ENCODE measurements around the gene TMEM69. TPM values are rescaled to one million over a fixed set of nuclear protein-coding genes. Genes with fewer than 3 reads are reported as not detected.

TMEM69 gene
- total RNA-seq = 10 to 100 TPM; 19.5 to 19.6 TPM

GRCh38 chr1:45687754-45688740, at the start of gene TMEM69:
Gene TMEM69 (plus strand): TSS chr1:45688181. CDS start chr1:45691069, 2,888 bp downstream.
- Mint-ChIP-seq H3K36me3 (ENCODE audit: low read depth) (peaks cover 32% of the 10 kb centered on the region), H3K4me1 (ENCODE audit: low read depth) (peaks cover 33% of the 10 kb centered on the region), H3K4me3 (peak within 1 kb of the TSS; percentile 99), H3K27ac (peak within 1 kb of the TSS; percentile 99), H3K27me3 (ENCODE audit: low read depth) (no peaks in the 10 kb centered on the region), H3K9me3 (ENCODE audit: insufficient read depth) (no peaks in the 10 kb centered on the region)
- CTCF ChIA-PET = interaction anchor here (1.0 to 1.2 kb wide), 2 partner anchors 11 to 155 kb away, joined by 3 read pairs; no protein-coding TSS in a partner anchor
- POLR2A ChIA-PET = interaction anchor here (0.6 to 2.6 kb wide), 14 partner anchors 9 to 616 kb away, joined by 3 to 22 read pairs (median 4); partner anchors contain the start of genes IPP, LRRC41, MAST2 and MUTYH
- no peak for ATAC-seq
- DNase-seq = peak; percentile 89

- H3K4me1 Mint-ChIP-seq (ENCODE audit: low read depth) = no peaks in the 10 kb centered on the region
- DNase-seq (no peak), ATAC-seq (no peak)
- no peak overlapping the region for H3K4me3 Mint-ChIP-seq
- peaks cover 26% of the 10 kb centered on the region for H3K36me3 Mint-ChIP-seq (ENCODE audit: low read depth)
- POLR2A ChIA-PET = interaction anchor here (0.5 to 1.1 kb wide), 2 partner anchors 8 to 116 kb away, joined by 3 read pairs; no protein-coding TSS in a partner anchor
- no peak overlapping the region for H3K27ac Mint-ChIP-seq
- CTCF ChIA-PET = no interaction called here
- H3K9me3 Mint-ChIP-seq (ENCODE audit: insufficient read depth) = no peaks in the 10 kb centered on the region
- H3K27me3 Mint-ChIP-seq (ENCODE audit: low read depth) = no peaks in the 10 kb centered on the region
These were observed 47.7 kb upstream of the TMEM69 start for GRCh38 chr1:45640293-45640692.

- H3K36me3 Mint-ChIP-seq (ENCODE audit: low read depth) = peaks cover 40% of the 10 kb centered on the region
- POLR2A ChIA-PET = no interaction called here
- ATAC-seq (no peak), DNase-seq (no peak)
- no peaks in the 10 kb centered on the region for H3K9me3 Mint-ChIP-seq (ENCODE audit: insufficient read depth)
- CTCF ChIA-PET = interaction anchor here (1.2 kb wide), 1 partner anchor 43 kb away, joined by 3 read pairs; the partner anchor contains the start of gene GPBP1L1
- no peak overlapping the region for H3K27ac Mint-ChIP-seq
- no peaks in the 10 kb centered on the region for H3K4me1 Mint-ChIP-seq (ENCODE audit: low read depth)
- H3K4me3 Mint-ChIP-seq = no peak overlapping the region
- no peaks in the 10 kb centered on the region for H3K27me3 Mint-ChIP-seq (ENCODE audit: low read depth)
These were observed 44.7 kb upstream of the TMEM69 start for GRCh38 chr1:45643321-45643720.

GRCh38 chr1:45643978-45644377, 44.0 kb upstream of the TMEM69 start:
- no peak overlapping the region for H3K4me3 Mint-ChIP-seq
- no peak overlapping the region for H3K27ac Mint-ChIP-seq
- ChIA-PET POLR2A (no interaction called here), CTCF (interaction anchor here (1.2 kb wide), 1 partner anchor 42 kb away, joined by 3 read pairs; the partner anchor contains the start of gene GPBP1L1)
- ATAC-seq (no peak), DNase-seq (no peak)
- H3K9me3 Mint-ChIP-seq (ENCODE audit: insufficient read depth) = no peaks in the 10 kb centered on the region
- H3K36me3 Mint-ChIP-seq (ENCODE audit: low read depth) = peaks cover 42% of the 10 kb centered on the region
- H3K4me1 Mint-ChIP-seq (ENCODE audit: low read depth) = no peaks in the 10 kb centered on the region
- no peaks in the 10 kb centered on the region for H3K27me3 Mint-ChIP-seq (ENCODE audit: low read depth)

- no peak overlapping the region for H3K27ac Mint-ChIP-seq
- no peaks in the 10 kb centered on the region for H3K4me1 Mint-ChIP-seq (ENCODE audit: low read depth)
- no peaks in the 10 kb centered on the region for H3K9me3 Mint-ChIP-seq (ENCODE audit: insufficient read depth)
- POLR2A ChIA-PET = no interaction called here
- H3K36me3 Mint-ChIP-seq (ENCODE audit: low read depth) = peaks cover 42% of the 10 kb centered on the region
- CTCF ChIA-PET = interaction anchor here (1.2 kb wide), 1 partner anchor 28 kb away, joined by 3 read pairs; no protein-coding TSS in a partner anchor
- no peak for DNase-seq
- no peaks in the 10 kb centered on the region for H3K27me3 Mint-ChIP-seq (ENCODE audit: low read depth)
- ATAC-seq = no peak
- no peak overlapping the region for H3K4me3 Mint-ChIP-seq
These were observed 43.3 kb upstream of the TMEM69 start for GRCh38 chr1:45644661-45645060.

GRCh38 chr1:45647248-45648021, 40.5 kb upstream of the TMEM69 start:
- Mint-ChIP-seq H3K9me3 (ENCODE audit: insufficient read depth) (no peaks in the 10 kb centered on the region), H3K36me3 (ENCODE audit: low read depth) (peaks cover 41% of the 10 kb centered on the region), H3K27me3 (ENCODE audit: low read depth) (no peaks in the 10 kb centered on the region), H3K4me1 (ENCODE audit: low read depth) (no peaks in the 10 kb centered on the region), H3K4me3 (no peak overlapping the region), H3K27ac (no peak overlapping the region)
- ChIA-PET CTCF (no interaction called here), POLR2A (no interaction called here)
- DNase-seq (no peak), ATAC-seq (no peak)

GRCh38 chr1:45654540-45655280, 33.3 kb upstream of the TMEM69 start:
- Mint-ChIP-seq H3K9me3 (ENCODE audit: insufficient read depth) (no peaks in the 10 kb centered on the region), H3K27me3 (ENCODE audit: low read depth) (no peaks in the 10 kb centered on the region), H3K4me1 (ENCODE audit: low read depth) (no peaks in the 10 kb centered on the region), H3K27ac (no peak overlapping the region), H3K36me3 (ENCODE audit: low read depth) (peaks cover 56% of the 10 kb centered on the region), H3K4me3 (no peak overlapping the region)
- no peak for DNase-seq
- ATAC-seq = no peak
- POLR2A ChIA-PET = interaction anchor here (0.8 kb wide), 1 partner anchor 32 kb away, joined by 3 read pairs; the partner anchor contains the start of gene GPBP1L1
- CTCF ChIA-PET = no interaction called here

GRCh38 chr1:45656573-45657226, 31.3 kb upstream of the TMEM69 start:
- DNase-seq (no peak), ATAC-seq (no peak)
- no peak overlapping the region for H3K4me3 Mint-ChIP-seq
- no peaks in the 10 kb centered on the region for H3K9me3 Mint-ChIP-seq (ENCODE audit: insufficient read depth)
- no peaks in the 10 kb centered on the region for H3K27me3 Mint-ChIP-seq (ENCODE audit: low read depth)
- H3K36me3 Mint-ChIP-seq (ENCODE audit: low read depth) = peaks cover 50% of the 10 kb centered on the region
- POLR2A ChIA-PET = interaction anchor here (0.7 kb wide), 1 partner anchor 29 kb away, joined by 7 read pairs; the partner anchor contains the start of gene GPBP1L1
- no peaks in the 10 kb centered on the region for H3K4me1 Mint-ChIP-seq (ENCODE audit: low read depth)
- H3K27ac Mint-ChIP-seq = no peak overlapping the region
- CTCF ChIA-PET = interaction anchor here (0.6 kb wide), 1 partner anchor 1536 kb away, joined by 3 read pairs; no protein-coding TSS in a partner anchor

GRCh38 chr1:45658171-45658570, 29.8 kb upstream of the TMEM69 start:
- no peak for ATAC-seq
- no peak for DNase-seq
- Mint-ChIP-seq H3K27ac (no peak overlapping the region), H3K36me3 (ENCODE audit: low read depth) (peaks cover 41% of the 10 kb centered on the region), H3K4me1 (ENCODE audit: low read depth) (no peaks in the 10 kb centered on the region), H3K27me3 (ENCODE audit: low read depth) (no peaks in the 10 kb centered on the region), H3K9me3 (ENCODE audit: insufficient read depth) (no peaks in the 10 kb centered on the region), H3K4me3 (no peak overlapping the region)
- CTCF ChIA-PET = no interaction called here
- POLR2A ChIA-PET = no interaction called here

- H3K9me3 Mint-ChIP-seq (ENCODE audit: insufficient read depth) = no peaks in the 10 kb centered on the region
- H3K27ac Mint-ChIP-seq = no peak overlapping the region
- DNase-seq (no peak), ATAC-seq (no peak)
- H3K36me3 Mint-ChIP-seq (ENCODE audit: low read depth) = peaks cover 41% of the 10 kb centered on the region
- H3K27me3 Mint-ChIP-seq (ENCODE audit: low read depth) = no peaks in the 10 kb centered on the region
- ChIA-PET POLR2A (no interaction called here), CTCF (no interaction called here)
- no peaks in the 10 kb centered on the region for H3K4me1 Mint-ChIP-seq (ENCODE audit: low read depth)
- no peak overlapping the region for H3K4me3 Mint-ChIP-seq
These were observed 28.8 kb upstream of the TMEM69 start for GRCh38 chr1:45659222-45659621.

GRCh38 chr1:45660336-45660735, 27.6 kb upstream of the TMEM69 start:
- Mint-ChIP-seq H3K36me3 (ENCODE audit: low read depth) (peaks cover 34% of the 10 kb centered on the region), H3K9me3 (ENCODE audit: insufficient read depth) (no peaks in the 10 kb centered on the region), H3K27ac (no peak overlapping the region), H3K4me1 (ENCODE audit: low read depth) (no peaks in the 10 kb centered on the region), H3K4me3 (no peak overlapping the region), H3K27me3 (ENCODE audit: low read depth) (no peaks in the 10 kb centered on the region)
- ATAC-seq = no peak
- POLR2A ChIA-PET = interaction anchor here (0.6 kb wide), 1 partner anchor 70 kb away, joined by 4 read pairs; no protein-coding TSS in a partner anchor
- CTCF ChIA-PET = no interaction called here
- DNase-seq = no peak

All from activated CD8-positive, alpha-beta T cell treated with anti-CD3 and anti-CD28 coated beads, Interleukin-2, amount 10 ng/mL, durations not matched to agents 7 days and 5 days (primary cell).